Stromal cell of bone marrow (primary cell): ENCODE results near the gene TOMM40.
"Not testable (repeated sequence)": the region's sequence is repeated elsewhere in the genome, so short reads cannot be mapped to it uniquely, and the experiment has no call there.

Experiments used
- DNase-seq: peaks from one replicate; pipeline ENCODE4 v3.0.0-alpha.2; 2012; ENCODE audit warnings: low read depth

Gene TOMM40

GRCh38 chr19:44897835-44898234 is 6.8 kb downstream of the TOMM40 start:
- DNase-seq, result no peak

- no peak for DNase-seq
These were observed 9.5 kb downstream of the TOMM40 start for GRCh38 chr19:44900328-44901244.

DNA sequence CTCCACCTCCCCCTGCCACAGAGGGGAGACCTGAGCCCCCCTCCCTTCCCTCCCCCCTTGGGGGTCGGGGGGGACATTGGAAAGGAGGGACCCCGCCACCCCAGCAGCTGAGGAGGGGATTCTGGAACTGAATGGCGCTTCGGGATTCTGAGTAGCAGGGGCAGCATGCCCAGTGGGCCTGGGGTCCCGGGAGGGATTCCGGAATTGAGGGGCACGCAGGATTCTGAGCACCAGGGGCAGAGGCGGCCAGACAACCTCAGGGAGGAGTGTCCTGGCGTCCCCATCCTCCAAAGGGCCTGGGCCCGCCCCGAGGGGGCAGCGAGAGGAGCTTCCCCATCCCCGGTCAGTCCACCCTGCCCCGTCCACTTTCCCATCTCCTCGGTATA is 12.2 kb downstream of the TOMM40 start:
- no peak for DNase-seq

DNA sequence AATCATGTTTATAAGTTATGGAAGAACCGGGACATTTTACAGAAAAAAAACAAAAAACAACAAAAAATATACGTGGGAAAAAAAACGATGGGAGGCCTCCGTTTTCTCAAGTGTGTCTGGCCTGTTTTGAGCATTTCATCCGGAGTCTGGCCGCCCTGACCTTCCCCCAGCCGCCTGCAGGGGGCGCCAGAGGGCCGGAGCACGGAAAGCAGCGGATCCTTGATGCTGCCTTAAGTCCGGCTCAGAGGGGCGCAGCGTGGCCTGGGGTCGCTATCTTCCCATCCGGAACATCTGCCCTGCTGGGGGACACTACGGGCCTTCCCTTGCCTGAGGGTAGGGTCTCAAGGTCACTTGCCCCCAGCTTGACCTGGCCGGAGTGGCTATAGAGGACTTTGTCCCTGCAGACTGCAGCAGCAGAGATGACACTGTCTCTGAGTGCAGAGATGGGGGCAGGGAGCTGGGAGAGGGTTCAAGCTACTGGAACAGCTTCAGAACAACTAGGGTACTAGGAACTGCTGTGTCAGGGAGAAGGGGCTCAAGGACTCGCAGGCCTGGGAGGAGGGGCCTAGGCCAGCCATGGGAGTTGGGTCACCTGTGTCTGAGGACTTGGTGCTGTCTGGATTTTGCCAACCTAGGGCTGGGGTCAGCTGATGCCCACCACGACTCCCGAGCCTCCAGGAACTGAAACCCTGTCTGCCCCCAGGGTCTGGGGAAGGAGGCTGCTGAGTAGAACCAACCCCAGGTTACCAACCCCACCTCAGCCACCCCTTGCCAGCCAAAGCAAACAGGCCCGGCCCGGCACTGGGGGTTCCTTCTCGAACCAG is 12.8 kb downstream of the TOMM40 start:
- no peak for DNase-seq

DNA sequence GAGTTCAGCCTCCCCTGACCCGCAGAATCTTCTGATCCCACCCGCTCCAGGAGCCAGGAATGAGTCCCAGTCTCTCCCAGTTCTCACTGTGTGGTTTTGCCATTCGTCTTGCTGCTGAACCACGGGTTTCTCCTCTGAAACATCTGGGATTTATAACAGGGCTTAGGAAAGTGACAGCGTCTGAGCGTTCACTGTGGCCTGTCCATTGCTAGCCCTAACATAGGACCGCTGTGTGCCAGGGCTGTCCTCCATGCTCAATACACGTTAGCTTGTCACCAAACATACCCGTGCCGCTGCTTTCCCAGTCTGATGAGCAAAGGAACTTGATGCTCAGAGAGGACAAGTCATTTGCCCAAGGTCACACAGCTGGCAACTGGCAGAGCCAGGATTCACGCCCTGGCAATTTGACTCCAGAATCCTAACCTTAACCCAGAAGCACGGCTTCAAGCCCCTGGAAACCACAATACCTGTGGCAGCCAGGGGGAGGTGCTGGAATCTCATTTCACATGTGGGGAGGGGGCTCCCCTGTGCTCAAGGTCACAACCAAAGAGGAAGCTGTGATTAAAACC is 13.5 kb downstream of the TOMM40 start:
- no peak for DNase-seq

DNA sequence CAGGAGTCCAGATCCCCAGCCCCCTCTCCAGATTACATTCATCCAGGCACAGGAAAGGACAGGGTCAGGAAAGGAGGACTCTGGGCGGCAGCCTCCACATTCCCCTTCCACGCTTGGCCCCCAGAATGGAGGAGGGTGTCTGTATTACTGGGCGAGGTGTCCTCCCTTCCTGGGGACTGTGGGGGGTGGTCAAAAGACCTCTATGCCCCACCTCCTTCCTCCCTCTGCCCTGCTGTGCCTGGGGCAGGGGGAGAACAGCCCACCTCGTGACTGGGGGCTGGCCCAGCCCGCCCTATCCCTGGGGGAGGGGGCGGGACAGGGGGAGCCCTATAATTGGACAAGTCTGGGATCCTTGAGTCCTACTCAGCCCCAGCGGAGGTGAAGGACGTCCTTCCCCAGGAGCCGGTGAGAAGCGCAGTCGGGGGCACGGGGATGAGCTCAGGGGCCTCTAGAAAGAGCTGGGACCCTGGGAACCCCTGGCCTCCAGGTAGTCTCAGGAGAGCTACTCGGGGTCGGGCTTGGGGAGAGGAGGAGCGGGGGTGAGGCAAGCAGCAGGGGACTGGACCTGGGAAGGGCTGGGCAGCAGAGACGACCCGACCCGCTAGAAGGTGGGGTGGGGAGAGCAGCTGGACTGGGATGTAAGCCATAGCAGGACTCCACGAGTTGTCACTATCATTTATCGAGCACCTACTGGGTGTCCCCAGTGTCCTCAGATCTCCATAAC is 14.5 kb downstream of the TOMM40 start, which contains the start of gene APOE:
Gene APOE (plus strand): TSS at position 360 of the 724 bp plus-strand sequence. CDS start 829 bp downstream, outside the sequence.
- DNase-seq, result no peak

GRCh38 chr19:44907613-44908012 is 16.6 kb downstream of the TOMM40 start:
- DNase-seq, result no peak

GRCh38 chr19:44908074-44908835 is 17.2 kb downstream of the TOMM40 start:
- DNase-seq, result no peak

GRCh38 chr19:44908836-44909261 is 17.8 kb downstream of the TOMM40 start:
- no peak for DNase-seq

DNA sequence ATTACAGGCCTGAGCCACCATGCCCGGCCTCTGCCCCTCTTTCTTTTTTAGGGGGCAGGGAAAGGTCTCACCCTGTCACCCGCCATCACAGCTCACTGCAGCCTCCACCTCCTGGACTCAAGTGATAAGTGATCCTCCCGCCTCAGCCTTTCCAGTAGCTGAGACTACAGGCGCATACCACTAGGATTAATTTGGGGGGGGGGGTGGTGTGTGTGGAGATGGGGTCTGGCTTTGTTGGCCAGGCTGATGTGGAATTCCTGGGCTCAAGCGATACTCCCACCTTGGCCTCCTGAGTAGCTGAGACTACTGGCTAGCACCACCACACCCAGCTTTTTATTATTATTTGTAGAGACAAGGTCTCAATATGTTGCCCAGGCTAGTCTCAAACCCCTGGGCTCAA is 18.7 kb downstream of the TOMM40 start:
- DNase-seq, result no peak

DNA sequence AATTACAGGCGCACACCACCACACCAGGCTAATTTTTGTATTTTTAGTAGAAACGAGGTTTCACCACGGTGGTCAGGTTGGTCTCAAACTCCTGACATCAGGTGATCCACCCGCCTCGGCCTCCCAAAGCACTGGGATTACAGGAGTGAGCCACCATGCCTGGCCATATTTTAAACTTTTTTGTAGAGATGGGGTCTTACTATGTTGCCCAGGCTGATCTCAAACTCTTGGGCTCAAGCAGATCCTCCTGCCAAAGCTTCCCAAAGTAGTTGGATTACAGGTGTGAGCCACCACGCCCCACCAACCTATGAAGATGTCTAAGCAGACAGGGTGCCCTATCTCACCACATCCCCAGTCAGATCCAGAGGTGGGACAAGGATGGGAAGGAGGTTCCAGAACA is 20.8 kb downstream of the TOMM40 start:
- DNase-seq, result not testable (repeated sequence)

DNA sequence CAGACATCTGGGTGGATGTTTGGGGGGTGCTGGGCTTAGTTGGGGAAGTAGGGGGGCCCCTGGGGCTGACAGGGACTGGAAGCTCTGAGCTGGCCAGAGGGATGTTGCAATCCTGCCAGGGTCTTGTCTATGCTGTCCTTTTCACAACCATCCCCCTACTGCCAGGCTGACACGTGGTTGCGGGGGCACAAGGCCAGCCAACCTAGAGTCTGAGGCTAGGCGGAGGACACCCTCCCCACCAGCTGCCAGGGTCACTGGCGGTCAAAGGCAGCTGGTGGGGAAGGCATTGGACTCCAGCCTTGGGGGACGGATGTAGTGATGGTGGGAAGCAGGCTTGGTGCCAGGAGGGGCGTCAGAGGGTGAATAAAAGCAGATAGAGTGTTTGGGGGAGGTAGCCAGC is 21.8 kb downstream of the TOMM40 start:
- DNase-seq, result no peak

DNA sequence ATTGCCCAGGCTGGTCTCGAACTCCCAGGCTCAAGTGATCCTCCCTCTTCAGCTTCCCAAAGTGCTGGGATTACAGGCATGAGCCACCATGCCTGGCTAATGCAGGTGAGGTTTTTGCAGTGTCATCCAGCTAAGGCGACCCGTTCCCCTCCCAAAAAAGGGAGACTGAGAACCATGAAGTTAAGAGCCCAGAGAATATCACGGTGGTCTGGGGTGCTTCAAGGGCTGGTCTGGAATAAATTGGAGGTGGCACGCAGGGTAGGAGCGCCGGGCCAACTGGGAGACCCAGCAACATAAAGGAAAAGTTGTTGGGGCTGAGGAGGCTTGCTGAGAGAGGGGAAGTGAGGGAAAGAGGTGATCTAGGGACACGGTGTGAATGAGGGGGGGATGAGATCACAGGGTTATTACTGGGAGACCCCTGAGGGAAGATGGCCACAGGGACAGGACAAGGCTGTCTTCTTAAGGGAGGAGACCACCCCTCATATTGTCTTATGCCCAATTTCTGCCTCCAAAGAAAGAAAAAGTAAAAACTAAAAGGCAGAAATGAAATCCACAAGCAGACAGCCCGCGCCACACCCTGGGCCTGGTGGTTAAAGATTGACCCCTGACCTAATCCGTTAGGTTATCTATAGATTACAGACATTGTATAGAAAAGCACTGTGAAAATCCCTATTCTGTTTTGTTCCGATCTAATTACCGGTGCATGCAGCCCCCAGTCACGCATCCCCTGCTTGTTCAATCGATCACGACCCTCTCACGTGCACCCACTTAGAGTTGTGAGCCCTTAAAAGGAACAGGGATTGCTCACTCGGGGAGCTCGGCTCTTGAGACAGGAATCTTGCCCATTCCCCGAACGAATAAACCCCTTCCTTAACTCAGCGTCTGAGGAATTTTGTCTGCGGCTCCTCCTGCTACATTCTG is 22.7 kb downstream of the TOMM40 start:
- not testable (repeated sequence) for DNase-seq

- peak; percentile 57 for DNase-seq
These were observed 23.6 kb downstream of the TOMM40 start, which contains the start of gene APOC1 for GRCh38 chr19:44914433-44915206. APOC1 (plus strand) TSS chr19:44914608; CDS start chr19:44914892, 284 bp downstream.

DNA sequence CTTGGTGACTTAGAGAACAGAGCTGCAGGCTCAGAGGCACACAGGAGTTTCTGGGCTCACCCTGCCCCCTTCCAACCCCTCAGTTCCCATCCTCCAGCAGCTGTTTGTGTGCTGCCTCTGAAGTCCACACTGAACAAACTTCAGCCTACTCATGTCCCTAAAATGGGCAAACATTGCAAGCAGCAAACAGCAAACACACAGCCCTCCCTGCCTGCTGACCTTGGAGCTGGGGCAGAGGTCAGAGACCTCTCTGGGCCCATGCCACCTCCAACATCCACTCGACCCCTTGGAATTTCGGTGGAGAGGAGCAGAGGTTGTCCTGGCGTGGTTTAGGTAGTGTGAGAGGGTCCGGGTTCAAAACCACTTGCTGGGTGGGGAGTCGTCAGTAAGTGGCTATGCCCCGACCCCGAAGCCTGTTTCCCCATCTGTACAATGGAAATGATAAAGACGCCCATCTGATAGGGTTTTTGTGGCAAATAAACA is 33.2 kb downstream of the TOMM40 start:
- DNase-seq, result no peak

GRCh38 chr19:44925114-44925891 is 34.2 kb downstream of the TOMM40 start:
- peak; percentile 77 for DNase-seq

GRCh38 chr19:44926245-44927077 is 35.4 kb downstream of the TOMM40 start:
- DNase-seq, result not testable (repeated sequence)
